Lower leg skin (tissue), 4 donors: ENCODE data around the gene SLIT3. TPM values are rescaled to one million over a fixed set of nuclear protein-coding genes. Genes with fewer than 3 reads are reported as not detected.

Experiments
- DNase-seq, 2 donors: peaks; one replicate each; pipeline ENCODE4 v3.0.0-alpha.2; 2019; ENCODE audit warnings: low spot score in 2 of 2
- H3K4me3 ChIP-seq: fragments of 200-600 bp; sonication (generic); 2 replicates; pipeline ENCODE4 v1.5.1; 2017; ENCODE audit warnings: mild to moderate bottlenecking, low read depth; ENCODE audit not compliant: poor library complexity, severe bottlenecking
- CTCF ChIP-seq, 3 donors: fragments of 450-650 bp; IDR thresholded peaks; one replicate each; pipeline ENCODE4 v1.5.1; 2016; ENCODE audit warnings: antibody characterized with exemption in 3 of 3, mild to moderate bottlenecking in 3 of 3, moderate library complexity in 2 of 3
- POLR2A ChIP-seq, 2 donors: fragments of 450-650 bp; IDR thresholded peaks; one replicate each; pipeline ENCODE4 v1.6.1; 2016 to 2017; ENCODE audit warnings: antibody characterized with exemption in 2 of 2, mild to moderate bottlenecking in 1 of 2, moderate library complexity in 1 of 2
- WGBS, 2 donors: methylation state at CpG; one replicate each; pipeline ENCODE4 v1.1.5; 2018; 5-methylcytosine and 5-hydroxymethylcytosine counted together
- intact Hi-C: fragments of 100-400 bp; cut with DNase I; formaldehyde crosslinking; loops from one replicate; pipeline ENCODE4 v1.15.0; 2023; ENCODE audit warnings: low total_unique reads
- total RNA-seq, 4 donors: library from RNA; depleted of rRNA; stranded (reverse); fragments of >200 nt; gene quantifications; one replicate each; pipeline ENCODE4 v1.1.0, GENCODE V29; 2016

The SLIT3 gene
- total RNA-seq, 4 donors from 2014 or later = 12.4 to 66.0 (median 22.8) TPM

GRCh38 chr5:168943091-168943884 lies 357.7 kb downstream of the SLIT3 start:
- TF ChIP-seq POLR2A (IDR thresholded peaks at IDR 0.05) (no peak), CTCF (IDR thresholded peaks at IDR 0.05) (no peak)
- 53 to 66% methylated on average over 2 of the region's 2 CpGs for WGBS, 2 donors
- DNase-seq = no peak
- intact Hi-C loops = no loop called here
- no peak overlapping the region for H3K4me3 ChIP-seq

GRCh38 chr5:168941901-168942300 lies 359.0 kb downstream of the SLIT3 start:
- intact Hi-C loops = no loop called here
- 62 to 66% methylated on average over 2 of the region's 2 CpGs for WGBS, 2 donors

DNA sequence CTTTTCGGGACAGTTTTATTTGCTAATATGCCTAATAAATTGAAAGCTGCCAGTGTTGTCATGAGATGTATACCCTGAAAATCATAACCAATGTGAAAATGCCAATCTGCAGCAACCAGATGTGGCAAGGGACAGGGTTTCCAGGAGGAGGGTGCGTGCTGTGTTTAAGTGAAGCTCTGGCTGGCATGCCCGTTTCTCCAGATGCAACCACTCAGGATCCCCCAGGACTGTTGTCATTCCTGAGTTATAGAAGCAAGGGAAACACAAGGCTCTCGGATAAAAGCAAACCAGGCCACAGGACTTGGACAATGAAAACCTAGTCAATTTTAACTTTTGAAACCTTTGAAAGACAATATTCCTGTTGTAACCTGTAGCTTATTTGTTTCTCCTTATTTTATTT lies 360.2 kb downstream of the SLIT3 start:
- 63 to 68% methylated on average over 4 of the region's 4 CpGs for whole genome bisulfite sequencing, 2 donors
- DNase-seq = no peak
- no peak overlapping the region for H3K4me3 ChIP-seq
- intact Hi-C loops = no loop called here
- no peak for TF ChIP-seq CTCF (IDR thresholded peaks at IDR 0.05)
- no peak for TF ChIP-seq POLR2A (IDR thresholded peaks at IDR 0.05)

More at GRCh38 chr5:168941901-168942300, 359.0 kb downstream of the SLIT3 start:
- no peak for DNase-seq
- H3K4me3 ChIP-seq = no peak overlapping the region
- TF ChIP-seq CTCF (IDR thresholded peaks at IDR 0.05) (no peak), POLR2A (IDR thresholded peaks at IDR 0.05) (no peak)

- intact Hi-C loops = no loop called here
- TF ChIP-seq POLR2A (IDR thresholded peaks at IDR 0.05) = no peak
- TF ChIP-seq CTCF (IDR thresholded peaks at IDR 0.05) = no peak
- WGBS, 2 donors = 59 to 66% methylated on average over 5 of the region's 5 CpGs
- no peak overlapping the region for H3K4me3 ChIP-seq
- no peak for DNase-seq
Observed at GRCh38 chr5:168939887-168940544, 360.9 kb downstream of the SLIT3 start.

GRCh38 chr5:168939156-168939800 lies 361.7 kb downstream of the SLIT3 start:
- WGBS, 2 donors = 88 to 90% methylated on average over 9 of the region's 9 CpGs
- no peak overlapping the region for H3K4me3 ChIP-seq
- TF ChIP-seq POLR2A (IDR thresholded peaks at IDR 0.05) = no peak
- TF ChIP-seq CTCF (IDR thresholded peaks at IDR 0.05) = no peak
- DNase-seq = no peak
- intact Hi-C loops = no loop called here
